ENCODE results near the gene KCTD20.
"Not testable (repeated sequence)": the region's sequence is repeated elsewhere in the genome, so short reads cannot be mapped to it uniquely, and the experiment has no call there.

KCTD20 gene

GRCh38 chr6:36442671-36443470 is at the start of gene KCTD20, which contains the start of gene PXT1:
Gene KCTD20, plus strand, starts transcription at chr6:36443000. Its CDS starts 27,098 bp downstream, at chr6:36470098.
Gene PXT1, minus strand, starts transcription at chr6:36442854. Its CDS starts 16,772 bp downstream, at chr6:36426082.
- DNase-seq, result peak; percentile 87

- no peak for DNase-seq
Observed at GRCh38 chr6:36399970-36400369, 42.8 kb upstream of the KCTD20 start.

- DNase-seq, result no peak
Observed at GRCh38 chr6:36402481-36402880, 40.3 kb upstream of the KCTD20 start.

GRCh38 chr6:36404164-36404563 is 38.6 kb upstream of the KCTD20 start:
- DNase-seq, result no peak

- not testable (repeated sequence) for DNase-seq
Observed at GRCh38 chr6:36409718-36410117, 33.1 kb upstream of the KCTD20 start.

GRCh38 chr6:36413489-36414480 is 29.0 kb upstream of the KCTD20 start:
- DNase-seq, result no peak

- DNase-seq, result no peak
Observed at GRCh38 chr6:36414481-36414880, 28.3 kb upstream of the KCTD20 start.

- no peak for DNase-seq
Observed at GRCh38 chr6:36418558-36418957, 24.2 kb upstream of the KCTD20 start.

- DNase-seq, result no peak
Observed at GRCh38 chr6:36419310-36419709, 23.5 kb upstream of the KCTD20 start.

GRCh38 chr6:36422714-36423100 is 20.1 kb upstream of the KCTD20 start:
- DNase-seq, result no peak

GRCh38 chr6:36423101-36423824 is 19.5 kb upstream of the KCTD20 start:
- DNase-seq, result peak; percentile 98

GRCh38 chr6:36426622-36427021 is 16.2 kb upstream of the KCTD20 start:
- DNase-seq, result no peak

GRCh38 chr6:36428911-36429310 is 13.9 kb upstream of the KCTD20 start:
- no peak for DNase-seq

- no peak for DNase-seq
Observed at GRCh38 chr6:36430351-36430750, 12.4 kb upstream of the KCTD20 start.

- DNase-seq, result no peak
Observed at GRCh38 chr6:36431197-36431596, 11.6 kb upstream of the KCTD20 start.

GRCh38 chr6:36432151-36432671 is 10.6 kb upstream of the KCTD20 start:
- DNase-seq, result no peak

- no peak for DNase-seq
Observed at GRCh38 chr6:36436466-36436865, 6.3 kb upstream of the KCTD20 start.

- peak; percentile 84 for DNase-seq
Observed at GRCh38 chr6:36441307-36441894, 1.4 kb upstream of the KCTD20 start.

- no peak for DNase-seq
Observed at GRCh38 chr6:36442103-36442670, 613 bp upstream of the KCTD20 start.

GRCh38 chr6:36443471-36444428 is 950 bp downstream of the KCTD20 start:
- DNase-seq, result peak; percentile 33

- DNase-seq, result no peak
Observed at GRCh38 chr6:36444470-36444869, 1.7 kb downstream of the KCTD20 start.
